Epithelial cell of proximal tubule (primary cell): ENCODE measurements around the gene FAM24A. TPM values are rescaled to one million over a fixed set of nuclear protein-coding genes. Genes with fewer than 3 reads are reported as not detected.

Experiments used
- DNase-seq: peaks from one replicate; pipeline ENCODE4 v3.0.0-alpha.2; 2011; ENCODE audit warnings: low read depth
- H3K4me3 ChIP-seq: 2 replicates; pipeline ENCODE4 v1.5.1; 2011; ENCODE audit warnings: low read depth, mild to moderate bottlenecking, low read length
- CTCF ChIP-seq: conservative IDR thresholded peaks from 2 replicates; pipeline ENCODE4 v1.5.1; 2012; ENCODE audit warnings: low read depth, mild to moderate bottlenecking, low read length
- total RNA-seq: library from RNA; depleted of rRNA; stranded (reverse); fragments of >200 nt; gene quantifications from 2 replicates; pipeline ENCODE4 v1.2.3, GENCODE V29; 2015

The FAM24A gene
- total RNA-seq, 1 donor from 2014 or later = not detected

GRCh38 chr10:122957474-122957873, 47.1 kb downstream of the FAM24A start:
- no peak overlapping the region for H3K4me3 ChIP-seq
- no peak for TF ChIP-seq CTCF
- DNase-seq = no peak

GRCh38 chr10:122962405-122962804, 52.0 kb downstream of the FAM24A start:
- TF ChIP-seq CTCF = no peak
- DNase-seq = no peak
- no peak overlapping the region for H3K4me3 ChIP-seq

Other genes with a start within 250 kb of the FAM24A start
- not detected in 2 replicates for gene C10orf120, start 210.8 kb upstream of the FAM24A start, total RNA-seq
- gene CUZD1, start 64.8 kb upstream of the FAM24A start, total RNA-seq = 0.29 and 1.0 TPM in 2 replicates
- 2.0 and 9.3 TPM in 2 replicates for gene FAM24B, start 31.0 kb upstream of the FAM24A start, total RNA-seq
- 3.9 and 5.9 TPM in 2 replicates for gene C10orf88, start 43.6 kb downstream of the FAM24A start, total RNA-seq
- 3.0 and 4.6 TPM in 2 replicates for gene PSTK, start 69.8 kb downstream of the FAM24A start, total RNA-seq
- gene IKZF5, start 98.2 kb downstream of the FAM24A start, total RNA-seq = 1.0 and 5.1 TPM in 2 replicates
- 4.4 and 5.0 TPM in 2 replicates for gene ACADSB, start 98.4 kb downstream of the FAM24A start, total RNA-seq
- not detected in 2 replicates for gene HMX3, start 225.4 kb downstream of the FAM24A start, total RNA-seq
- not detected in 2 replicates for gene HMX2, start 237.5 kb downstream of the FAM24A start, total RNA-seq
- 128 and 226 TPM in 2 replicates for gene BUB3, start 243.8 kb downstream of the FAM24A start, total RNA-seq